ENCODE measurements around the gene SSC5D. TPM values are rescaled to one million over a fixed set of nuclear protein-coding genes. Genes with fewer than 3 reads are reported as not detected.

Gene SSC5D
- total and polyA plus RNA-seq, 2 of the 4 experiments (the other 2 are of a cell fraction): 1.4 to 19.1 TPM

GRCh38 chr19:55494172-55494761 lies 6.0 kb downstream of the SSC5D start:
- H4K8ac ChIP-seq (ENCODE audit: low read depth in 2 of 2, low read length in 2 of 2): peak overlapping the region; percentile 15 to 82; a peak in 3 of 4 replicates
- H3K9me1 ChIP-seq (ENCODE audit: insufficient read depth, low read length): peaks cover 3% of the 10 kb centered on the region
- H3K4ac ChIP-seq (ENCODE audit: low read depth, low read length): peak overlapping the region; percentile 82
- CTCF ChIA-PET: interaction anchor here (0.7 to 3.1 kb wide), 2 partner anchors 10 to 76 kb away, joined by 3 to 16 read pairs; no protein-coding TSS in a partner anchor
- H2BK15ac ChIP-seq (ENCODE audit: low read depth, low read length): no peak overlapping the region
- dilution Hi-C loops (cut with HindIII; ENCODE audit: low sequenced_read_pairs, unreplicated experiment): no loop called here
- H3K18ac ChIP-seq (ENCODE audit: low read depth, low read length): peak overlapping the region; percentile 49
- no peak overlapping the region for H3K56ac ChIP-seq (ENCODE audit: extremely low read depth, insufficient read depth, low read length)
- H3K27me3 ChIP-seq (ENCODE audit: control insufficient read depth, insufficient read depth, low read length): no peaks in the 10 kb centered on the region
- peak overlapping the region; percentile 65 for H2AK5ac ChIP-seq (ENCODE audit: low read depth, low read length)
- H4K5ac ChIP-seq (ENCODE audit: low read depth, low read length): peak overlapping the region; percentile 83
- H3K23ac ChIP-seq (ENCODE audit: low read depth, low read length): peak overlapping the region; percentile 53
- no peak for TF ChIP-seq CEBPB (IDR thresholded peaks at IDR 0.05; ENCODE audit: low read depth, low read length)
- 0 out of 2 replicates have a peak, but pooled peaks have one; percentile 17 for TF ChIP-seq BHLHE40 (IDR thresholded peaks at IDR 0.05; ENCODE audit: low read depth, low read length)
- no peak for TF ChIP-seq RFX5 (IDR thresholded peaks at IDR 0.05; ENCODE audit: low read depth, low read length)
- TF ChIP-seq MAZ (IDR thresholded peaks at IDR 0.05; ENCODE audit: borderline replicate concordance, low read depth, low read length): peak; percentile 78; the same call in 1 of the 2 replicates
- peak; percentile 51; the same call in 1 of the 2 replicates for TF ChIP-seq POLR2A (IDR thresholded peaks at IDR 0.05; ENCODE audit: low read depth, low read length)
- TF ChIP-seq RCOR1 (IDR thresholded peaks at IDR 0.05; ENCODE audit: insufficient replicate concordance, low read length): no peak
- peak overlapping the region; percentile 65 for H3K27ac ChIP-seq (ENCODE audit: insufficient read depth, low read length)
- H4K20me1 ChIP-seq (ENCODE audit: insufficient read depth, low read length): no peaks in the 10 kb centered on the region
- H2AK9ac ChIP-seq (replicated peaks; ENCODE audit: low read depth, low read length, poor library complexity): peak overlapping the region; percentile 94
- peak overlapping the region; percentile 63 for H3K4me2 ChIP-seq (ENCODE audit: low read depth, low read length)
- H3K4me3 ChIP-seq (ENCODE audit: insufficient read depth, low read depth, low read length): peak overlapping the region; percentile 18; the same call in 1 of the 2 replicates
- H3K9me3 ChIP-seq (ENCODE audit: control insufficient read depth, insufficient read depth, low read length): no peaks in the 10 kb centered on the region
- peak overlapping the region; percentile 87 for H3K14ac ChIP-seq (replicated peaks; ENCODE audit: low read depth, low read length)
- H3K79me1 ChIP-seq (ENCODE audit: low read depth in 1 of 2, low read length in 2 of 2): peaks cover 0 to 17% of the 10 kb centered on the region in 2 experiments
- H3K36me3 ChIP-seq (ENCODE audit: control insufficient read depth, insufficient read depth, low read length): peaks cover 4% of the 10 kb centered on the region; the same call in 1 of the 2 replicates
- peak overlapping the region; percentile 35; the same call in 1 of the 2 replicates for H2BK20ac ChIP-seq (ENCODE audit: low read depth, low read length)
- H2BK5ac ChIP-seq (ENCODE audit: low read depth, low read length, poor library complexity, severe bottlenecking): peak overlapping the region; percentile 94
- peak overlapping the region; percentile 67; the same call in 1 of the 2 replicates for H3K9ac ChIP-seq (ENCODE audit: low read depth, low read length)
- intact Hi-C loops (cut with micrococcal nuclease): no loop called here
- H3K4me1 ChIP-seq (ENCODE audit: control insufficient read depth, insufficient read depth, low read length): peaks cover 16% of the 10 kb centered on the region
- in situ Hi-C loops (cut with MboI; ENCODE audit: low sequenced_read_pairs): loop anchor here (25.0 kb wide), 1 partner anchor 1032 kb away; the partner anchor contains the start of genes CDC42EP5 and LENG9
- peak; percentile 75 for DNase-seq
- H4K91ac ChIP-seq (ENCODE audit: insufficient read depth, low read depth, low read length): peak overlapping the region; percentile 88
- POLR2A ChIA-PET (ENCODE audit: unreplicated experiment): interaction anchor here (0.8 kb wide), 1 partner anchor 10 kb away, joined by 3 read pairs; no protein-coding TSS in a partner anchor
- peak overlapping the region; percentile 47 for H2BK120ac ChIP-seq (ENCODE audit: low read depth, low read length)
- peak overlapping the region; percentile 93 for H2AFZ ChIP-seq (replicated peaks; ENCODE audit: low read length, poor library complexity)
- peak; percentile 54 for ATAC-seq (ENCODE audit: low read depth)
- 67% methylated on average over 1 of the region's 22 CpGs; no CpG with 5 or more reads in 1 of the 2 experiments for WGBS, 2 experiments (ENCODE audit: extremely low coverage in 2 of 2, insufficient read length in 1 of 2)
- BruUV-seq (replicated peaks): no TSS peak

Data from IMR-90 (cell line).